Prostate gland (tissue), 2 donors: ENCODE data around the gene SUCLG1.
A peak's percentile ranks its signal among the peaks of the same experiment; 100 is the strongest.

Experiments used
- POLR2AphosphoS5 ChIP-seq: sonication (generic); formaldehyde crosslinking; IDR thresholded peaks from one replicate; pipeline ENCODE4 v1.6.1; 2017; ENCODE audit warnings: antibody characterized with exemption
- TF ChIP-seq, protein P1 (sequence below), 4 experiments: fragments of 200-600 bp in 2 of 4; fragments of 450-650 bp in 2 of 4; sonication (generic) in 2 of 4; IDR thresholded peaks; 1 replicate in 3 of 4; 2 replicates in 1 of 4; pipeline ENCODE4 v1.5.1; 2016 to 2019; ENCODE audit warnings: antibody characterized with exemption in 4 of 4, mild to moderate bottlenecking in 2 of 4, moderate library complexity in 2 of 4

DNA sequence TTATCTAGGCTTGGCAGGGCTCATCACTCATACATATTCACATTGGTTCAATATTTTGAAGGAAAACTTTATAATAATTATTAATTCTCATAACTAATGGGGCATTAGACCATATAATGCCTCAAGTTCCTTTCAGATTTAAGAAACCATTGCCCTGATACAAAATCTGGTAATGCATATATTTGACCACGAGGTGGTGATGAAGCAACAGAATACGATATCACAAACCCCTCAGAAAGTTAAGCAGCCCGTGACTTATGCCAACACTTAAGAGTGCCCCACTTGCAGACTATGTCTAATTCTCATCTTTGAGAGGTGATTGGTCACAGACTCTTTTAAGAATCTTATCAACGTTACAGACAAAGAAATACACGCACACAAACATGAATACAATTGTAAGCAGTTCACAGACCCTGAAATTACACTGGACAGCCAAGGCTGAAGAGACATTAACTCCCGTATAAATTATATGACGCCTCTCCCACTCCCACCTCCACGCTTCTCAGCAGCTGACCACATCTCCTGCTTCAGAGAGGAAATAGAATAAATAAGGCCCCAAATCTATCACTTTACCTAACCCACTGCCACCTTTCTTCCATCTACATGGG lies 36.6 kb upstream of the SUCLG1 start:
- TF ChIP-seq POLR2AphosphoS5, result no peak
- TF ChIP-seq, protein P1, sequence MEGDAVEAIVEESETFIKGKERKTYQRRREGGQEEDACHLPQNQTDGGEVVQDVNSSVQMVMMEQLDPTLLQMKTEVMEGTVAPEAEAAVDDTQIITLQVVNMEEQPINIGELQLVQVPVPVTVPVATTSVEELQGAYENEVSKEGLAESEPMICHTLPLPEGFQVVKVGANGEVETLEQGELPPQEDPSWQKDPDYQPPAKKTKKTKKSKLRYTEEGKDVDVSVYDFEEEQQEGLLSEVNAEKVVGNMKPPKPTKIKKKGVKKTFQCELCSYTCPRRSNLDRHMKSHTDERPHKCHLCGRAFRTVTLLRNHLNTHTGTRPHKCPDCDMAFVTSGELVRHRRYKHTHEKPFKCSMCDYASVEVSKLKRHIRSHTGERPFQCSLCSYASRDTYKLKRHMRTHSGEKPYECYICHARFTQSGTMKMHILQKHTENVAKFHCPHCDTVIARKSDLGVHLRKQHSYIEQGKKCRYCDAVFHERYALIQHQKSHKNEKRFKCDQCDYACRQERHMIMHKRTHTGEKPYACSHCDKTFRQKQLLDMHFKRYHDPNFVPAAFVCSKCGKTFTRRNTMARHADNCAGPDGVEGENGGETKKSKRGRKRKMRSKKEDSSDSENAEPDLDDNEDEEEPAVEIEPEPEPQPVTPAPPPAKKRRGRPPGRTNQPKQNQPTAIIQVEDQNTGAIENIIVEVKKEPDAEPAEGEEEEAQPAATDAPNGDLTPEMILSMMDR (IDR thresholded peaks at IDR 0.05), result peak; percentile 19 to 78 (median 70)
